ENCODE data around the gene FGF21. TPM values are rescaled to one million over a fixed set of nuclear protein-coding genes. Genes with fewer than 3 reads are reported as not detected.

The FGF21 gene
- total and polyA plus RNA-seq, 2 donors (not counting 3 experiments of a cell fraction or from before 2014, with no cell fraction given), result not detected

GRCh38 chr19:48768994-48769713 lies 13.8 kb downstream of the FGF21 start:
- POLR2A ChIA-PET, result no interaction called here
- intact Hi-C loops (cut with micrococcal nuclease), result no loop called here
- Histone ChIP-seq H3K9ac (replicated peaks; ENCODE audit: extremely low read depth, insufficient read depth, low read length) (no peak overlapping the region), H3K27ac (ENCODE audit: insufficient read depth, low read depth, low read length) (no peak overlapping the region), H3K4me1 (ENCODE audit: control insufficient read depth, extremely low read depth, insufficient read depth, low read length) (no peaks in the 10 kb centered on the region), H2AFZ (ENCODE audit: low read depth, low read length) (no peak overlapping the region), H3K4me2 (ENCODE audit: insufficient read depth, low read length) (no peak overlapping the region), H3K4me3 (replicated peaks in 1 of 3; ENCODE audit: insufficient read depth in 1 of 3, low read depth in 1 of 3, low read length in 3 of 3) (no peak overlapping the region), H4K20me1 (replicated peaks; ENCODE audit: control insufficient read depth, extremely low read depth, insufficient read depth, low read length) (no peaks in the 10 kb centered on the region), H3K79me2 (ENCODE audit: control insufficient read depth, insufficient read depth, low read length) (no peaks in the 10 kb centered on the region), H3K9me3 (replicated peaks; ENCODE audit: control insufficient read depth, insufficient read depth, low read length) (no peaks in the 10 kb centered on the region), H3K27me3 (ENCODE audit: control insufficient read depth in 2 of 2, insufficient read depth in 2 of 2, low read length in 2 of 2) (no peaks in the 10 kb centered on the region), H3K9me1 (replicated peaks; ENCODE audit: control insufficient read depth, extremely low read depth, insufficient read depth, low read length) (no peaks in the 10 kb centered on the region), H3K36me3 (ENCODE audit: control insufficient read depth in 2 of 2, extremely low read depth in 1 of 2, insufficient read depth in 2 of 2, low read length in 2 of 2) (no peaks in the 10 kb centered on the region)
- no TSS peak for BruUV-seq (replicated peaks)
- dilution Hi-C loops (cut with MboI; ENCODE audit: extremely low pct_ligation_motif_present, low sequenced_read_pairs), result no loop called here
- CTCF ChIA-PET, result interaction anchor here (0.7 to 1.7 kb wide), 3 partner anchors 26 to 185 kb away, joined by 3 to 5 read pairs (median 3); no protein-coding TSS in a partner anchor
- DNase-seq (ENCODE audit: low read depth, low spot score) (no peak), FAIRE-seq (no peak)
- TF ChIP-seq POLR2A (IDR thresholded peaks at IDR 0.05; ENCODE audit: low read depth, low read length) (no peak), GATA2 (IDR thresholded peaks at IDR 0.05; ENCODE audit: insufficient read depth, insufficient read length, low read depth, low read length) (no peak)

DNA sequence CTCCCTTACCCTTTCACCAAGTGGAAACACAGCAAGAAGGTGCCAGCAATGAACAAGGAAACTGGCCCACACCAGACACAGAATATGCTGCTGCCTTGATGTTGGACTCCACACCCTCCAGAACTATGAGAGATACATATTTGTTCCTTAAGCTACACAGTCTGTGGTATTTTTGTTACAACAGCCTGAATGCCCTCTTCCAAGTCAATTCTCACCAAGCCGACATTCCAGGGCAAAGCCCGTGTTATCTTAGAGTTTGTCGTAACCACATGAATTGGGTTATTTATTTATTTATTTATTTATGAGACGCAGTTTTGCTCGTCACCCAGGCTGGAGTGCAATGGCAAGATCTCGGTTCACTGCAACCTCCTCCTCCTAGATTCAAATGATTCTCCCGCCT lies 14.9 kb downstream of the FGF21 start:
- Histone ChIP-seq H3K9me3 (replicated peaks; ENCODE audit: control insufficient read depth, insufficient read depth, low read length) (no peaks in the 10 kb centered on the region), H3K36me3 (ENCODE audit: control insufficient read depth in 2 of 2, extremely low read depth in 1 of 2, insufficient read depth in 2 of 2, low read length in 2 of 2) (no peaks in the 10 kb centered on the region), H3K9me1 (replicated peaks; ENCODE audit: control insufficient read depth, extremely low read depth, insufficient read depth, low read length) (no peaks in the 10 kb centered on the region), H3K27me3 (ENCODE audit: control insufficient read depth in 2 of 2, insufficient read depth in 2 of 2, low read length in 2 of 2) (no peaks in the 10 kb centered on the region), H4K20me1 (replicated peaks; ENCODE audit: control insufficient read depth, extremely low read depth, insufficient read depth, low read length) (no peaks in the 10 kb centered on the region), H3K9ac (replicated peaks; ENCODE audit: extremely low read depth, insufficient read depth, low read length) (no peak overlapping the region), H3K79me2 (ENCODE audit: control insufficient read depth, insufficient read depth, low read length) (no peaks in the 10 kb centered on the region), H2AFZ (ENCODE audit: low read depth, low read length) (no peak overlapping the region), H3K27ac (ENCODE audit: insufficient read depth, low read depth, low read length) (no peak overlapping the region), H3K4me3 (replicated peaks in 1 of 3; ENCODE audit: insufficient read depth in 1 of 3, low read depth in 1 of 3, low read length in 3 of 3) (no peak overlapping the region), H3K4me1 (ENCODE audit: control insufficient read depth, extremely low read depth, insufficient read depth, low read length) (no peaks in the 10 kb centered on the region), H3K4me2 (ENCODE audit: insufficient read depth, low read length) (no peak overlapping the region)
- FAIRE-seq, result no peak
- CTCF ChIA-PET, result interaction anchor here (1.4 to 1.7 kb wide), 2 partner anchors 18 to 73 kb away, joined by 4 to 5 read pairs; no protein-coding TSS in a partner anchor
- dilution Hi-C loops (cut with MboI; ENCODE audit: extremely low pct_ligation_motif_present, low sequenced_read_pairs) (no loop called here), intact Hi-C loops (cut with micrococcal nuclease) (no loop called here)
- BruUV-seq (replicated peaks), result no TSS peak
- DNase-seq (ENCODE audit: low read depth, low spot score), result no peak
- POLR2A ChIA-PET, result no interaction called here
- TF ChIP-seq, protein P1, sequence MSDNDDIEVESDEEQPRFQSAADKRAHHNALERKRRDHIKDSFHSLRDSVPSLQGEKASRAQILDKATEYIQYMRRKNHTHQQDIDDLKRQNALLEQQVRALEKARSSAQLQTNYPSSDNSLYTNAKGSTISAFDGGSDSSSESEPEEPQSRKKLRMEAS (IDR thresholded peaks at IDR 0.05; ENCODE audit: insufficient read depth, insufficient read length), result no peak
- no peak for TF ChIP-seq POLR2AphosphoS5 (IDR thresholded peaks at IDR 0.05; ENCODE audit: insufficient read depth, low read depth, low read length)
- no peak for TF ChIP-seq MYC (IDR thresholded peaks at IDR 0.05; ENCODE audit: low read depth, low read length)
- no peak for TF ChIP-seq JUN (IDR thresholded peaks at IDR 0.05; ENCODE audit: borderline replicate concordance, insufficient read depth, insufficient read length, low read depth)
- no peak for TF ChIP-seq GATA2 (IDR thresholded peaks at IDR 0.05; ENCODE audit: insufficient read depth, insufficient read length, low read depth, low read length)
- no peak for TF ChIP-seq EZH2 (IDR thresholded peaks at IDR 0.05; ENCODE audit: borderline replicate concordance, low read depth, low read length, severe bottlenecking)
